ENCODE data around the gene CLINT1. TPM values are rescaled to one million over a fixed set of nuclear protein-coding genes. Genes with fewer than 3 reads are reported as not detected.

The CLINT1 gene
- total and polyA plus RNA-seq, 12 donors: 15.1 to 54.7 (median 50.7) TPM

DNA sequence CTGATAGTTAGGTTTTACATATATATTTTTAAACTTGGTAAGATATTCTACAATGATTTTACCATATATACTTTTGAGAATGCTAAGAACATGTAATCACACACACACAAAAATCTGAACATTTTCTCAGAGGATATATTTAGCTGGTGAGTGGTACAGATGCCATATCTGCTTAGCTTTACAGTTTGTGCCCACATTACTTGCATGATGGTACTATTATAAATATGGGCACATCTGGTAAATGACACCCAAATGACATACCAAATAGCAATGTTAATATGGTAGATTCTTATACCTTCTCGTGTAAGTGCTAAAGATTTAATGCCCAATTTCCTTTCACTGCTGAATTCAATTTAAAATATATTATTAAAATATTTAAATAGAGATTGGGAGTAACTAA lies 58.8 kb downstream of the CLINT1 start:
- Histone ChIP-seq H3K4me1 (peaks cover 0 to 3% (median 0%) of the 10 kb centered on the region in 9 donors), H3K4me3 (no peak overlapping the region), H3K27ac (no peak overlapping the region), H3K9me3 (no peaks in the 10 kb centered on the region), H3K27me3 (no peaks in the 10 kb centered on the region), H3K36me3 (peaks cover 0 to 82% (median 19%) of the 10 kb centered on the region in 9 donors)
- ATAC-seq (no peak), DNase-seq (no peak)
- intact Hi-C loops (cut with DNase I): no loop called here
- TF ChIP-seq, protein P1, sequence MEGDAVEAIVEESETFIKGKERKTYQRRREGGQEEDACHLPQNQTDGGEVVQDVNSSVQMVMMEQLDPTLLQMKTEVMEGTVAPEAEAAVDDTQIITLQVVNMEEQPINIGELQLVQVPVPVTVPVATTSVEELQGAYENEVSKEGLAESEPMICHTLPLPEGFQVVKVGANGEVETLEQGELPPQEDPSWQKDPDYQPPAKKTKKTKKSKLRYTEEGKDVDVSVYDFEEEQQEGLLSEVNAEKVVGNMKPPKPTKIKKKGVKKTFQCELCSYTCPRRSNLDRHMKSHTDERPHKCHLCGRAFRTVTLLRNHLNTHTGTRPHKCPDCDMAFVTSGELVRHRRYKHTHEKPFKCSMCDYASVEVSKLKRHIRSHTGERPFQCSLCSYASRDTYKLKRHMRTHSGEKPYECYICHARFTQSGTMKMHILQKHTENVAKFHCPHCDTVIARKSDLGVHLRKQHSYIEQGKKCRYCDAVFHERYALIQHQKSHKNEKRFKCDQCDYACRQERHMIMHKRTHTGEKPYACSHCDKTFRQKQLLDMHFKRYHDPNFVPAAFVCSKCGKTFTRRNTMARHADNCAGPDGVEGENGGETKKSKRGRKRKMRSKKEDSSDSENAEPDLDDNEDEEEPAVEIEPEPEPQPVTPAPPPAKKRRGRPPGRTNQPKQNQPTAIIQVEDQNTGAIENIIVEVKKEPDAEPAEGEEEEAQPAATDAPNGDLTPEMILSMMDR (IDR thresholded peaks at IDR 0.05): no peak
- 76 to 84% methylated on average over 1 of the region's 1 CpG for WGBS, 2 donors

DNA sequence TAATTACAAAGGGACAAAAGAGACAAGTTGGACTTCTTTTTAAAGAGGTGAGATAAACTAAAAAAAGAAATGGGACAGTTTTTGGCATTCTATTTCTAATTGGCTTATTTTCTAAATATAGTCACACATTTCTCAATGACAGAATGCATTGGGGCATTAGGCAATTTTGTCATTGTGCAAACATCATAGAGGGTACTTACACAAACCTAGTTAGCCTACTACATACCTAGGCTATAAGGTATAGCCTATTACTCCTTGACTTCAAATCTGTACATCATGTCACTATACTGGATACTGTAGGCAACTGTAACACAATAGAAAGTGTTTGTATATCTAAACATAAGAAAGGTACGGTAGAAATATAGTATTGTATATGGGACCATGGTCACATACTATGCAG lies 59.4 kb downstream of the CLINT1 start:
- no peak for ATAC-seq
- TF ChIP-seq, protein P1 (IDR thresholded peaks at IDR 0.05): no peak
- no peak for DNase-seq
- Histone ChIP-seq H3K27me3 (no peaks in the 10 kb centered on the region), H3K4me3 (no peak overlapping the region), H3K27ac (no peak overlapping the region), H3K4me1 (peaks cover 0 to 3% (median 0%) of the 10 kb centered on the region in 9 donors), H3K36me3 (peaks cover 0 to 82% (median 14%) of the 10 kb centered on the region in 9 donors), H3K9me3 (no peaks in the 10 kb centered on the region)
- 96 to 99% methylated on average over 1 of the region's 1 CpG for WGBS, 2 donors
- intact Hi-C loops (cut with DNase I): no loop called here

GRCh38 chr5:157793301-157793700 lies 65.6 kb downstream of the CLINT1 start:
- no peaks in the 10 kb centered on the region for H3K9me3 ChIP-seq
- TF ChIP-seq, protein P1 (IDR thresholded peaks at IDR 0.05): no peak
- no peak overlapping the region for H3K4me3 ChIP-seq
- WGBS, 2 donors: 86% methylated on average over 4 of the region's 4 CpGs
- H3K27ac ChIP-seq: no peak overlapping the region
- DNase-seq (no peak), ATAC-seq (no peak)
- no peaks in the 10 kb centered on the region for H3K4me1 ChIP-seq
- intact Hi-C loops (cut with DNase I): no loop called here
- peaks cover 0 to 94% (median 20%) of the 10 kb centered on the region in 9 donors for H3K36me3 ChIP-seq
- no peaks in the 10 kb centered on the region for H3K27me3 ChIP-seq

GRCh38 chr5:157785801-157786200 lies 73.1 kb downstream of the CLINT1 start:
- peaks cover 0 to 81% (median 22%) of the 10 kb centered on the region in 9 donors for H3K36me3 ChIP-seq
- 94% methylated on average over 3 of the region's 3 CpGs for WGBS, 2 donors

More at GRCh38 chr5:157785801-157786200, 73.1 kb downstream of the CLINT1 start:
- ATAC-seq (no peak), DNase-seq (no peak)
- intact Hi-C loops (cut with DNase I): no loop called here
- Histone ChIP-seq H3K27ac (no peak overlapping the region), H3K4me3 (no peak overlapping the region), H3K4me1 (no peaks in the 10 kb centered on the region), H3K27me3 (no peaks in the 10 kb centered on the region), H3K9me3 (no peaks in the 10 kb centered on the region)
- TF ChIP-seq, protein P1 (IDR thresholded peaks at IDR 0.05): no peak

Data from heart right ventricle (tissue), 16 donors.